ENCODE measurements around the gene KCMF1.
A peak's percentile ranks its signal among the peaks of the same experiment; 100 is the strongest.

KCMF1 gene

GRCh38 chr2:84958135-84959059, 12.6 kb upstream of the KCMF1 start:
- H3K4me1 ChIP-seq (ENCODE audit: control insufficient read depth, low read depth, low read length) = peaks cover 45% of the 10 kb centered on the region
- peaks cover 10% of the 10 kb centered on the region for H3K36me3 ChIP-seq (ENCODE audit: control insufficient read depth, low read depth, low read length)
- H3K27ac ChIP-seq (ENCODE audit: low read length) = peak overlapping the region; percentile 94
- H3K27me3 ChIP-seq (ENCODE audit: control insufficient read depth, insufficient read depth, low read length) = no peaks in the 10 kb centered on the region
- no peaks in the 10 kb centered on the region for H3K9me3 ChIP-seq (ENCODE audit: control insufficient read depth, low read depth, low read length)
- peak overlapping the region; percentile 64 for H3K9ac ChIP-seq (ENCODE audit: low read length)
- H3K4me3 ChIP-seq (ENCODE audit: low read length) = peak overlapping the region; percentile 42

- H3K4me3 ChIP-seq (ENCODE audit: low read length) = peak overlapping the region; percentile 7
- peaks cover 17% of the 10 kb centered on the region for H3K36me3 ChIP-seq (ENCODE audit: control insufficient read depth, low read depth, low read length)
- H3K9me3 ChIP-seq (ENCODE audit: control insufficient read depth, low read depth, low read length) = no peaks in the 10 kb centered on the region
- peak overlapping the region; percentile 94 for H3K27ac ChIP-seq (ENCODE audit: low read length)
- peaks cover 41% of the 10 kb centered on the region for H3K4me1 ChIP-seq (ENCODE audit: control insufficient read depth, low read depth, low read length)
- H3K9ac ChIP-seq (ENCODE audit: low read length) = peak overlapping the region; percentile 64
- H3K27me3 ChIP-seq (ENCODE audit: control insufficient read depth, insufficient read depth, low read length) = no peaks in the 10 kb centered on the region
These were observed 11.8 kb upstream of the KCMF1 start for GRCh38 chr2:84959095-84959565.

GRCh38 chr2:84959566-84960506, 11.1 kb upstream of the KCMF1 start:
- H3K9me3 ChIP-seq (ENCODE audit: control insufficient read depth, low read depth, low read length) = no peaks in the 10 kb centered on the region
- H3K27ac ChIP-seq (ENCODE audit: low read length) = peak overlapping the region; percentile 44
- H3K4me1 ChIP-seq (ENCODE audit: control insufficient read depth, low read depth, low read length) = peaks cover 39% of the 10 kb centered on the region
- peaks cover 21% of the 10 kb centered on the region for H3K36me3 ChIP-seq (ENCODE audit: control insufficient read depth, low read depth, low read length)
- H3K4me3 ChIP-seq (ENCODE audit: low read length) = peak overlapping the region; percentile 7
- H3K27me3 ChIP-seq (ENCODE audit: control insufficient read depth, insufficient read depth, low read length) = no peaks in the 10 kb centered on the region
- peak overlapping the region; percentile 64 for H3K9ac ChIP-seq (ENCODE audit: low read length)

GRCh38 chr2:84962917-84963316, 8.0 kb upstream of the KCMF1 start:
- Histone ChIP-seq H3K27me3 (ENCODE audit: control insufficient read depth, insufficient read depth, low read length) (no peaks in the 10 kb centered on the region), H3K4me1 (ENCODE audit: control insufficient read depth, low read depth, low read length) (peaks cover 25% of the 10 kb centered on the region), H3K9me3 (ENCODE audit: control insufficient read depth, low read depth, low read length) (no peaks in the 10 kb centered on the region), H3K9ac (ENCODE audit: low read length) (no peak overlapping the region), H3K4me3 (ENCODE audit: low read length) (no peak overlapping the region), H3K27ac (ENCODE audit: low read length) (no peak overlapping the region), H3K36me3 (ENCODE audit: control insufficient read depth, low read depth, low read length) (peaks cover 37% of the 10 kb centered on the region)

- peaks cover 23% of the 10 kb centered on the region for H3K4me1 ChIP-seq (ENCODE audit: control insufficient read depth, low read depth, low read length)
- H3K4me3 ChIP-seq (ENCODE audit: low read length) = no peak overlapping the region
- no peaks in the 10 kb centered on the region for H3K9me3 ChIP-seq (ENCODE audit: control insufficient read depth, low read depth, low read length)
- no peak overlapping the region for H3K27ac ChIP-seq (ENCODE audit: low read length)
- H3K27me3 ChIP-seq (ENCODE audit: control insufficient read depth, insufficient read depth, low read length) = no peaks in the 10 kb centered on the region
- no peak overlapping the region for H3K9ac ChIP-seq (ENCODE audit: low read length)
- H3K36me3 ChIP-seq (ENCODE audit: control insufficient read depth, low read depth, low read length) = peaks cover 37% of the 10 kb centered on the region
These were observed 7.7 kb upstream of the KCMF1 start for GRCh38 chr2:84963323-84963691.

GRCh38 chr2:84963692-84964405, 7.1 kb upstream of the KCMF1 start:
- Histone ChIP-seq H3K4me1 (ENCODE audit: control insufficient read depth, low read depth, low read length) (peaks cover 18% of the 10 kb centered on the region), H3K9ac (ENCODE audit: low read length) (no peak overlapping the region), H3K9me3 (ENCODE audit: control insufficient read depth, low read depth, low read length) (no peaks in the 10 kb centered on the region), H3K27me3 (ENCODE audit: control insufficient read depth, insufficient read depth, low read length) (no peaks in the 10 kb centered on the region), H3K4me3 (ENCODE audit: low read length) (no peak overlapping the region), H3K36me3 (ENCODE audit: control insufficient read depth, low read depth, low read length) (peaks cover 37% of the 10 kb centered on the region), H3K27ac (ENCODE audit: low read length) (no peak overlapping the region)

GRCh38 chr2:84964406-84965191, 6.4 kb upstream of the KCMF1 start:
- Histone ChIP-seq H3K27me3 (ENCODE audit: control insufficient read depth, insufficient read depth, low read length) (no peaks in the 10 kb centered on the region), H3K9ac (ENCODE audit: low read length) (no peak overlapping the region), H3K4me1 (ENCODE audit: control insufficient read depth, low read depth, low read length) (peaks cover 14% of the 10 kb centered on the region), H3K9me3 (ENCODE audit: control insufficient read depth, low read depth, low read length) (no peaks in the 10 kb centered on the region), H3K4me3 (ENCODE audit: low read length) (no peak overlapping the region), H3K27ac (ENCODE audit: low read length) (no peak overlapping the region), H3K36me3 (ENCODE audit: control insufficient read depth, low read depth, low read length) (peaks cover 37% of the 10 kb centered on the region)

- H3K4me1 ChIP-seq (ENCODE audit: control insufficient read depth, low read depth, low read length) = peaks cover 11% of the 10 kb centered on the region
These were observed 5.8 kb upstream of the KCMF1 start for GRCh38 chr2:84965192-84965516.

GRCh38 chr2:84965827-84966226, 5.1 kb upstream of the KCMF1 start:
- Histone ChIP-seq H3K36me3 (ENCODE audit: control insufficient read depth, low read depth, low read length) (peaks cover 37% of the 10 kb centered on the region), H3K27me3 (ENCODE audit: control insufficient read depth, insufficient read depth, low read length) (no peaks in the 10 kb centered on the region), H3K4me3 (ENCODE audit: low read length) (no peak overlapping the region), H3K9me3 (ENCODE audit: control insufficient read depth, low read depth, low read length) (no peaks in the 10 kb centered on the region), H3K4me1 (ENCODE audit: control insufficient read depth, low read depth, low read length) (peaks cover 4% of the 10 kb centered on the region), H3K9ac (ENCODE audit: low read length) (no peak overlapping the region), H3K27ac (ENCODE audit: low read length) (no peak overlapping the region)

More at GRCh38 chr2:84965192-84965516, 5.8 kb upstream of the KCMF1 start:
- Histone ChIP-seq H3K9ac (ENCODE audit: low read length) (no peak overlapping the region), H3K36me3 (ENCODE audit: control insufficient read depth, low read depth, low read length) (peaks cover 37% of the 10 kb centered on the region), H3K27ac (ENCODE audit: low read length) (no peak overlapping the region), H3K27me3 (ENCODE audit: control insufficient read depth, insufficient read depth, low read length) (no peaks in the 10 kb centered on the region), H3K4me3 (ENCODE audit: low read length) (no peak overlapping the region), H3K9me3 (ENCODE audit: control insufficient read depth, low read depth, low read length) (no peaks in the 10 kb centered on the region)

GRCh38 chr2:84966731-84967130, 4.2 kb upstream of the KCMF1 start:
- Histone ChIP-seq H3K27ac (ENCODE audit: low read length) (no peak overlapping the region), H3K4me1 (ENCODE audit: control insufficient read depth, low read depth, low read length) (peaks cover 4% of the 10 kb centered on the region), H3K36me3 (ENCODE audit: control insufficient read depth, low read depth, low read length) (peaks cover 37% of the 10 kb centered on the region), H3K9ac (ENCODE audit: low read length) (no peak overlapping the region), H3K4me3 (ENCODE audit: low read length) (no peak overlapping the region), H3K27me3 (ENCODE audit: control insufficient read depth, insufficient read depth, low read length) (no peaks in the 10 kb centered on the region), H3K9me3 (ENCODE audit: control insufficient read depth, low read depth, low read length) (no peaks in the 10 kb centered on the region)

Data from iPS-18a (cell line).